K562 (cell line): ENCODE measurements around the gene TTC31. TPM values are rescaled to one million over a fixed set of nuclear protein-coding genes. Genes with fewer than 3 reads are reported as not detected.
A peak's percentile ranks its signal among the peaks of the same experiment; 100 is the strongest.

Source experiments
- BHLHE40 ChIP-seq: IDR thresholded peaks from 2 replicates; pipeline ENCODE4 v1.6.1; 2011; ENCODE audit warnings: low read length, improper control_type of control experiment
- DIDO1 ChIP-seq: fragments of 450-650 bp; IDR thresholded peaks from 2 replicates; pipeline ENCODE4 v1.6.1; 2016; ENCODE audit warnings: low read depth, missing biosample characterization, missing genetic modification characterization
- FIP1L1 ChIP-seq: fragments of 200-400 bp; formaldehyde crosslinking; IDR thresholded peaks from 2 replicates; pipeline ENCODE4 v1.6.1; 2018; ENCODE audit warnings: mild to moderate bottlenecking, low read depth, low read length; ENCODE audit not compliant: poor library complexity, severe bottlenecking
- HSF4 ChIP-seq: fragments of 250-450 bp; sonication (Bioruptor Pico); IDR thresholded peaks from 2 replicates; pipeline ENCODE4 v2.1.2; 2022; ENCODE audit warnings: mild to moderate bottlenecking, moderate library complexity, borderline replicate concordance
- MECOM ChIP-seq: fragments of 250-450 bp; sonication (Bioruptor Pico); IDR thresholded peaks from 2 replicates; pipeline ENCODE4 v1.8.0; 2022; ENCODE audit warnings: inconsistent platforms
- MXI1 ChIP-seq: IDR thresholded peaks from 2 replicates; pipeline ENCODE4 v1.6.1; 2011; ENCODE audit warnings: low read depth, mild to moderate bottlenecking, improper control_type of control experiment, low read length
- NRF1 ChIP-seq, 2 experiments: fragments of 450-650 bp; IDR thresholded peaks in 1 of 2; conservative IDR thresholded peaks in 1 of 2; 2 replicates each; pipeline ENCODE4 v1.6.1; 2014; ENCODE audit warnings: mild to moderate bottlenecking in 2 of 2
- POLR2AphosphoS5 ChIP-seq: IDR thresholded peaks from 2 replicates; pipeline ENCODE4 v1.6.1; 2011; ENCODE audit warnings: mild to moderate bottlenecking, low read depth, low read length, moderate library complexity; ENCODE audit not compliant: control insufficient read depth, insufficient read depth
- RBFOX2 ChIP-seq: fragments of 200-400 bp; formaldehyde crosslinking; IDR thresholded peaks from 2 replicates; pipeline ENCODE4 v1.6.1; 2017; ENCODE audit warnings: low read depth, mild to moderate bottlenecking, low read length, moderate library complexity
- SIN3A ChIP-seq, 2 experiments: fragments of 150-350 bp in 1 of 2; IDR thresholded peaks; 2 replicates each; pipeline ENCODE4 v1.6.1; 2011 to 2016; ENCODE audit warnings: borderline replicate concordance in 2 of 2, low read depth in 2 of 2, low read length in 2 of 2, mild to moderate bottlenecking in 2 of 2, moderate library complexity in 2 of 2; ENCODE audit not compliant: control insufficient read depth in 1 of 2
- TAF9B ChIP-seq: fragments of 450-650 bp; IDR thresholded peaks from 2 replicates; pipeline ENCODE4 v1.6.1; 2018; ENCODE audit warnings: mild to moderate bottlenecking; ENCODE audit not compliant: partially characterized antibody
- TCF15 ChIP-seq: fragments of 250-450 bp; sonication (Bioruptor Pico); IDR thresholded peaks from 2 replicates; pipeline ENCODE4 v1.8.0; 2022; ENCODE audit warnings: moderate library complexity, mild to moderate bottlenecking, inconsistent platforms
- ZNF589 ChIP-seq: fragments of 200-800 bp; sonication (Bioruptor generic); IDR thresholded peaks from 2 replicates; pipeline ENCODE4 v1.6.1; 2016; ENCODE audit warnings: low read depth, missing genetic modification characterization, missing compliant biosample characterization
- polyA plus RNA-seq, 8 experiments: library from polyadenylated mRNA; depleted of rRNA in 4 of 8; stranded (reverse) in 5 of 8; unstranded in 3 of 8; fragments of >200 nt; fragmentation: Nextera tagmentation in 2 of 8; fragmentation: Illumina TruSeq in 1 of 8; extraction: Ambion mirVana in 2 of 8; extraction: Trizol in 1 of 8; gene quantifications; 2 replicates each; pipeline versions ENCODE4 v1.2.1 to v1.2.3, GENCODE V29; 2011 to 2014; ENCODE audit warnings: inconsistent platforms in 1 of 8, missing spikeins in 1 of 8
- total RNA-seq, 7 experiments: library from RNA; depleted of rRNA in 6 of 7; stranded (reverse); fragments of >200 nt in 6 of 7; fragmentation: Illumina TruSeq in 2 of 7; extraction: Trizol in 2 of 7; gene quantifications; 2 replicates each; pipeline versions ENCODE4 v1.2.1 to v1.2.3, GENCODE V29; 2011 to 2021; ENCODE audit warnings: low replicate concordance in 1 of 7
- TF ChIP-seq, protein P1 (sequence below): fragments of 450-650 bp; IDR thresholded peaks from 2 replicates; pipeline ENCODE4 v1.6.1; 2016
- TF ChIP-seq, protein P2 (sequence below), 2 experiments: fragments of 450-650 bp; IDR thresholded peaks; 2 replicates each; pipeline ENCODE4 v1.6.1; 2016

The TTC31 gene
- total and polyA plus RNA-seq, 9 of the 15 experiments (the other 6 are each of a cell fraction or from before 2014, with no cell fraction given) = 4.7 to 30.5 (median 15.9) TPM

DNA sequence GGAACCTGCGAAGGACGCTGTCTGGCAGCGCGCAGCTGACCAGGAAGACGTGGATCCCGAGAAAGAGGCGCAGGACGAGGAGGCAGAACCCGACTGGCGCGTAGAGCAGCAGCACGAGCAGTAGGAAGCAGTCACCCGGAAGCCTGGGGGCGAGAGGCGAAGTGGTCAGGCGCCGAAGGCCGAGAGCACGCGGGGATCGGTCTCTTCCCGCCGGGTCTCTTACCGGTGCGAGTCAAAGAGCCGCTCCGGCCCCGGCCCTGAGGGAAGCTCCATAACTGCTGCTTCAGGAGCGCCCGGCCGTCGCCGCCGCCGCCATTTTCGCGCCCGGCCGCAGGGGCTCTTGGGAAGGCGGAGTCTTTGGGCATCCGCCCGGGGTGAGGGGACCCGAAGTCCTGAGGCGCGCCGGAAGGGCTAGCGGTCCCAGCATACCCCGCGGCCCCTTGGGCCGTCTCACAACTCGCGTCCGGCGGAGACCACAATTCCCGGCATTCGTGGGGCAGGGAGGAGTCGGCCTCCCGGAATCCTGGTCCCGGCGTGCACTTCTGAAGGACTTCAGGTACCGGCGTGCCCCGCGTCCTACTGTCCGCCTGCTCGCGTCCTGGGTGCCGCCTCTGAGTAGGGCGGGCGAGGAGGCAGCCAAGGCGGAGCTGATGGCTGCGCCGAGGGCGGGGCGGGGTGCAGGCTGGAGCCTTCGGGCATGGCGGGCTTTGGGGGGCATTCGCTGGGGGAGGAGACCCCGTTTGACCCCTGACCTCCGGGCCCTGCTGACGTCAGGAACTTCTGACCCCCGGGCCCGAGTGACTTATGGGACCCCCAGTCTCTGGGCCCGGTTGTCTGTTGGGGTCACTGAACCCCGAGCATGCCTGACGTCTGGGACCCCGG, 46.7 kb downstream of the TTC31 start, which contains the start of the genes AUP1 and HTRA2 (continued):
- TF ChIP-seq, protein P1, sequence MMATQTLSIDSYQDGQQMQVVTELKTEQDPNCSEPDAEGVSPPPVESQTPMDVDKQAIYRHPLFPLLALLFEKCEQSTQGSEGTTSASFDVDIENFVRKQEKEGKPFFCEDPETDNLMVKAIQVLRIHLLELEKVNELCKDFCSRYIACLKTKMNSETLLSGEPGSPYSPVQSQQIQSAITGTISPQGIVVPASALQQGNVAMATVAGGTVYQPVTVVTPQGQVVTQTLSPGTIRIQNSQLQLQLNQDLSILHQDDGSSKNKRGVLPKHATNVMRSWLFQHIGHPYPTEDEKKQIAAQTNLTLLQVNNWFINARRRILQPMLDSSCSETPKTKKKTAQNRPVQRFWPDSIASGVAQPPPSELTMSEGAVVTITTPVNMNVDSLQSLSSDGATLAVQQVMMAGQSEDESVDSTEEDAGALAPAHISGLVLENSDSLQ = 0 out of 2 replicates have a peak, but pooled peaks have one; percentile 18
- TF ChIP-seq NRF1 (conservative IDR thresholded peaks at IDR 0.05 in 1 of 2, IDR thresholded peaks at IDR 0.05 in 1 of 2) (peak; percentile 76 to 80), BHLHE40 (peak; percentile 3; the same call in 1 of the 2 replicates), TAF9B (peak; percentile 94), ZNF589 (CRISPR knock-in tag) (peak; percentile 57; the same call in 1 of the 2 replicates), POLR2AphosphoS5 (peak; percentile 88), SIN3A (IDR thresholded peaks at IDR 0.05; ENCODE audit: borderline replicate concordance in 2 of 2, control insufficient read depth in 1 of 2, low read depth in 2 of 2, low read length in 2 of 2) (0 out of 4 replicates have a peak, but pooled peaks of 1 of the 2 experiments have one; percentile 45), MECOM (CRISPR knock-in tag) (no peak), DIDO1 (peak; percentile 76; the same call in 1 of the 2 replicates), MXI1 (peak; percentile 61; the same call in 1 of the 2 replicates), HSF4 (CRISPR knock-in tag) (no peak; the same call in 1 of the 2 replicates), FIP1L1 (peak; percentile 94), RBFOX2 (peak; percentile 95), TCF15 (no peak)
- TF ChIP-seq, protein P2, sequence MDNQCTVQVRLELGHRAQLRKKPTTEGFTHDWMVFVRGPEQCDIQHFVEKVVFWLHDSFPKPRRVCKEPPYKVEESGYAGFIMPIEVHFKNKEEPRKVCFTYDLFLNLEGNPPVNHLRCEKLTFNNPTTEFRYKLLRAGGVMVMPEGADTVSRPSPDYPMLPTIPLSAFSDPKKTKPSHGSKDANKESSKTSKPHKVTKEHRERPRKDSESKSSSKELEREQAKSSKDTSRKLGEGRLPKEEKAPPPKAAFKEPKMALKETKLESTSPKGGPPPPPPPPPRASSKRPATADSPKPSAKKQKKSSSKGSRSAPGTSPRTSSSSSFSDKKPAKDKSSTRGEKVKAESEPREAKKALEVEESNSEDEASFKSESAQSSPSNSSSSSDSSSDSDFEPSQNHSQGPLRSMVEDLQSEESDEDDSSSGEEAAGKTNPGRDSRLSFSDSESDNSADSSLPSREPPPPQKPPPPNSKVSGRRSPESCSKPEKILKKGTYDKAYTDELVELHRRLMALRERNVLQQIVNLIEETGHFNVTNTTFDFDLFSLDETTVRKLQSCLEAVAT (IDR thresholded peaks at IDR 0.05) = peak; percentile 35 to 47; a peak in 1 of 4 replicates
